GM12892 (cell line): Measurements from ENCODE around the gene CEMIP2.

Source experiments
- POLR2A ChIP-seq: IDR thresholded peaks from 2 replicates; pipeline ENCODE4 v1.6.1; 2011; ENCODE audit warnings: low read depth, low read length, control low read depth
- POLR2AphosphoS5 ChIP-seq: IDR thresholded peaks from 2 replicates; pipeline ENCODE4 v1.6.1; 2011; ENCODE audit warnings: low read depth, low read length, control low read depth
- TAF1 ChIP-seq: IDR thresholded peaks from 2 replicates; pipeline ENCODE4 v1.6.1; 2011; ENCODE audit warnings: low read depth, mild to moderate bottlenecking, control low read depth, low read length, borderline replicate concordance

GRCh38 chr9:71644819-71645362 is 123.4 kb downstream of the CEMIP2 start:
- TF ChIP-seq POLR2AphosphoS5 (no peak), POLR2A (no peak), TAF1 (no peak)
